NCI-H1930 (cell line): ENCODE results near the gene CHCHD6.

Experiments used
- DNase-seq, 2 experiments: peaks; one replicate each; lab custom pipeline; 2025; lab: John Stamatoyannopoulos, UW

CHCHD6 gene

DNA sequence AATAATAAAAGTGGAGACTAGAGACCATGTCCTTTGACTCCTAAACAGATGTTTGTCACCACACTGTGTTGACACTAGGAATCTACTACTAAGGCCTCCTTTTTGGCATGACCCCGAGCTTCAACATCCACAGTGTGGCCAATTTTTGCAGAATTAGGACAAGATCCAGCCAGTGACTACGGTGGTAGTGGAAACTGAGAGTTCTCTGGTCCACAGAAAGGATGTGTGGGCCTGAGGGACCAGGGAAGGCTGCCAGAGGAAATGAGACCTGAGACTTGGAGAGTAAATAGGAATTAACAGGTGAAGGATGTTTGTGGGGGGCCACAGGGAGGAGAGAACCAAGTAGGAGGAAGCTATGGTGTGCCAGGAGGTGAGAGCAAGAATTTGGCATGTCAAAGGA lies 122.7 kb downstream of the CHCHD6 start:
- DNase-seq = no peak

DNA sequence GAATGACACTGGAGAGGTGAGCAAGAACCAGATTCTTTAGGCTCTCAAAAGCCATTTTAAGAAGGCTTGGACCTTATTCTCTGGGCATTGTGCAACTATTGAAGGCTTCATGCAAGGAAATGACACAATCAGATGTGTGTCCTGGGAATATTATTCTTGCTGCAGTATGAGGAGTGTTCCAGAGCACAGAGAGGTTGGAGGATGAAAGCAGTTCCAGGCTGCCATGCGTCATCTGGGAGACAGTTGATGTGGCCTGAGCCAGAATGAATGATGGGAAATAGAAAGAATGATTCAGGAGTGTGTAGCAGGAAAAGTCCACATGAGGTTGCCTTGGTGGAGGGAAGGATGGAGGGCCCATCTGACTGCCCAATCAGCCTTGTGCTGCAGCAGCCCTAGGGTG lies 123.1 kb downstream of the CHCHD6 start:
- DNase-seq = no peak

DNA sequence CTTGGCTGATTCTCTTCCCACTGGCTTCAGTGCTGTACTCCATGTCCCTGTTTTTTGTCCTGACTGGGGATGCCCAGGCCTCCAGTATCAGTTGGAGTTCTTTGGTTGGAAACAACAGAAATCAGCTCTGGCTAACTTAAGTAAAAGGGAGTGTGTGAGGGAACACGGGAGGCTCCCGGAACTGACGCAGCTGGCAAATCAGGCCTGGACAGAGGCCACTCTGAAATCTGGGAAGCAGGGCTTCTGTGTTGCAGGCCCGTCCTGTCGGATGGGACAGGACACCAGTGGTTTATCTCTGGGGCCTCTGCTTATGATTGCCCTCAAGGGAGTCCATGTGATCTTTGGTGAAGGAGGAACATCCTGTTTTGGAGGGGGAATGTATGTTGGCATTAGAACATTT lies 124.3 kb downstream of the CHCHD6 start:
- DNase-seq = no peak

DNA sequence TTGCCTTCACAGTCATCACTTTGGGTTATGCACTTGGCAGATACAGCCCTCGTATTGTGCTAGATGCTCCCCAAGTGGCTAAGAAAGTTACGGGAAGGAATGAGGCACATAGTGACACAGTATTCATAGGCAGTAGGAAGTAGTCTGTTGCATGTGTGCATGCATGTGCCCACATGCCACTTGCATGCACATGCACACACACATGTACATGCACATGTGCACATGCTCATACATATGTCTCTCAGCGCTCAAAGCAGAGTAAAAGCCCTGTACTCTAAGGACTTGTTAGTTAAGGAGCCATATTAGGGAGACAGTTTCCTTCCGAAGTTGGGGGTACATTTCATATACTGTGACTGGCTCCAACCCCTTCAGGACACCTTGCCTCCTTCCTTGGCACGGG lies 128.9 kb downstream of the CHCHD6 start:
- no peak for DNase-seq

DNA sequence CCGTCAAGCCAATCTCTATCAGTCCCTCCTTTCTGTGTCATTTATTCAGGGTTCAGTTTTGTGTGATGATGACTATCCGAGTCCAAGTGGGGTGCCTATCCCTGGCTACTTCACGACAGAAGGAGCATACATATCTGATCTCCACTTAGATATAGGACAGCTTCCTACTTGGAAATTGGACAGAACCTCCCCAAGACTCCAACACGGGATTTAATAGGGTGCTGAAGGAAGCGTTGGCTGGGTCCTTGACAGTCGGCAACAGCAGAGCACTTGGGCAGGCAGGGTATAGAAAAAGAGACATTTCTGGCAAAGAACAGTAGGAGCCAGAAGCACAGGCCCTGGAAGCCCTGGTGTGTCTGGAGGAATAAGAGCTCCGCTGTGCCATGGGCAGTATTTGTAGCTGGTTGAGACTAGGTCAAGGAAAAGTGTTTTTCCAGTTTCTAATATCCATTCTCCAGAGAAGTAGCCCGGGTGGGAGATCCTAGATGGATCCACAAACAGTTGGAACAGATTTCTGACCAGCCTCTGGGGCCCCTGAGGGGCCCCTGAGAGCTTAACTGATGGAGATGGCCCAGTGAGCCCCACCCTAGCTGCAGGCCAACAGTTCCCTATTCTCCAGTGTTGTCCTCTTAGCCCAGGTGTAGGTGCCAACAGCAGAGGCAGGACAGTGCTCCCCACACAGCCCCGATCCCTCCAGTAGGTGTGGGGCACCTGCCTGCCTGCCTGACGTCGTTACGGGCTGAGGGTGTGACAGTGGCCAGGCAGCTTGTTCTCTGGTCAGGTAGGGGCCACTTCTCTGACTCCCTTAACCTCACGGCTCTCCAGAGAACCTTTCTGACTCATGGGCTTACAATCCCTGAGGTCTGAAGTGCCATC lies 130.8 kb downstream of the CHCHD6 start:
- no peak for DNase-seq

DNA sequence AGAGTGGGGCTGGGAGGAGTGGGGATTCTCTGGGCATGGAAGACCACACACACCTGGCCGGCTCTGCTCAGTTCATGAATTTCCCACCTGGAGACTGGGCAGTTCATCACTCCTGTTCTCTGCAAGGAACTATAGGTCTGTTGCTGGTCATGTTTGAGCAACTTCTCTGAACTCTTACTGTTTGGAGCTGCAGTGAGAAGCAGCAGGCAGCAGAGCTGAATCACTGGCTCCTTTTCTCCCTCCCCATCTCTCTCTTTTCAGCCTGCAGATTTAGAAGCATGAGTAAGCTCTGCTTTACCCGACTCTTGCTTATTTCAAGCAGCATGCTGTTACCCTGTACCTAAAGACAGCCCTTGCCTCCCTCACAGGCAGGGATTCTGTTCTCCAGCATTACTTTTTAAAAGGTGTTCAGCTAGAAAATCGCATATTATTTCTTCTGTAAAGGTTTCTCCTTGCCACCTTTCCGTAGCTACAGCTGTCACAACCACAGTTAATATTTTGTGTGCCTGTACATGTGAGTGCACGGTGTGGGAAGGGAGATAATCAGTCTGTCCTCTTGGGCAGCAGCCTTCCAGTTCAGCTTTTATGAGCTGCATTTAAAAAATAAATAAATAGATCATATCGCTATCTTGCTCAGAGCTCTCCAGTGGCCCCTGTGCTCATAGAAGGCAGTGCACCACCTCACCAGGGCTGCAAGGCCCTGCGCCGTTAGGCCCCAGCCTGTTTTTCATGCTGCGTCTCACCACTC lies 131.6 kb downstream of the CHCHD6 start:
- DNase-seq = no peak

DNA sequence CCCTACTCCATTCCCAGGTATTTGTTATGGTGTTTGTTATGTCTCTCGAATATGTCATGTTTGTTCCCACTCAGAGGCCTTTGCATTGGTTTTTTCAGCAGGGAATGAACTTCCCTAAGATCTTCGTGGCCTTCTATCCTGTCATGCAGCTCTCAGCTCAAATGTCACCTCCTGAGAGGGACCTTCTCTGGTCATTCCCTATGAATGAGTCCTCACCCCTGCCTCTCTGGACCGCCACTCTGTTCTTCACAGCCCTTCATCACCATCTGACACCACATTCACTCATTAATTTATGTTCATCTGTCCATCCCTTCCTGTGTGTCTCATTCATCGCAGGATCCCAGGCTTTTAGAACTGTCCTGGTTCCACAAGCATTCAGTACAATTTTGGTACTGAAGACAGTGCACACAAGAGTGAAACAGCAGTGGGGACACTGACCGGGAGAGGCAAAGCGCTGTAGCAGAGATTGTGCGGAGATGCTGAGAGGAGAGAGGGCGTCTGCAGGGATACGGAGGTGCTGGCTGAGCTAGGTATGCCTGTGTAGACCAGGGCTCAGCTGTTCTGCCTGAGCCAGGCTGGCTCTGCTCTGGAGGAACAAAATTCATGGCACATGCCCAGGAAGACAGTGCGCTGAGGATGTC lies 132.3 kb downstream of the CHCHD6 start:
- no peak for DNase-seq

DNA sequence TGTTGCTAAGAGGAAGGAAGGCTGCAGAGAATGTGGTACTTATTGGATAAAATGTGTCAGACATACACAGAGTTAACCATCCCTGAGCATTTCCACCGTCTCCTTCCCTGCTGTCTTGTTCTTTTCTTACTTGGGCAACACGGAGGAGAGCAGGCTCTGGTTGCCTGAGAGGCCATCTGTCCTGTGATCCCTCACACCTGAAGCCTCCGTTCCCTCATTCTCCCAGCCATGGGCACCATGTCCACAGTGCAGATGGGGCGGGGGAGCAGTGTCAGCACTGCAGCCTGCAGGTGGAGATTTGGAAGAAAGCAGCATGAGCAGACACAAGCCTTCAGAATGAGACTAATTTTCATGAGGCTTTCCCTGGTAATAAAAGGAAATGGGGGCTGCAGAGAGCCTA lies 133.7 kb downstream of the CHCHD6 start:
- no peak for DNase-seq

DNA sequence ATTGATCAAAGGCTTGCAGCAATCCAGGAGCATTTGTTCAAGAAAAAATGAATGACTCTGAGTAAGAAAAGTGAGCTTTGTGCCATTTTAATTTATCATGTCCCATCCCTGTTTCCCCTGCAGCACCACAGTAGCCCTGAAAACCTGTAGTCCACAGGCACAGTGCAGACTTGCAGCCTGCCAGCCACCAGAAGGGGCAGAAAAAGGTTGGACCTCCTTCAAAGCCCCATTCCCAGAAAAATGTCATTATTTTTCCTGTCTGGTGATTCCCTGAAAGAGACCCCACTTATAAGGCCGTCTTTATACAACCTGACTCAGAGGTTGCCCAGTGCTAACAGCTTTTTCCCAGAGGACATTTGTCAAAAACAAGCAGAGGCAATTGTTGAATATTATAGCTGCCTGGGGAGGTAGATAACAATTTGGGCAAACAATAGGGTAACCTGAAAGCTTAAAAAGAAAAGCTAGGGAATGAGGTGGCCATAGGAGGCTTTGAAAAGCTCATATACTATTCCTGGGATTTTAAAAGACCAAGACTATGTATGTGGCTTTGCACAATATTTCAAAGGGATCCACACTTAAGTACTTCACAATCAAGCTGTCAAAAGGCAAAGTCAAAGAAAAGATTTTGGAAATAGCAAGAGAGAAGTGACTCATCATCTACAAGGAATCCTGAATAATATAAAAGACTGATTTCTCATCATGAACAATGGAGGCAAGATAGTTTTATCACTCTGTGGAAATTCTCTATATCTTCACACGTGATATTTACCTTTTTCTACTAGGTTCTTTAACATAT lies 142.1 kb downstream of the CHCHD6 start:
- peak; percentile 14 to 23 for DNase-seq

DNA sequence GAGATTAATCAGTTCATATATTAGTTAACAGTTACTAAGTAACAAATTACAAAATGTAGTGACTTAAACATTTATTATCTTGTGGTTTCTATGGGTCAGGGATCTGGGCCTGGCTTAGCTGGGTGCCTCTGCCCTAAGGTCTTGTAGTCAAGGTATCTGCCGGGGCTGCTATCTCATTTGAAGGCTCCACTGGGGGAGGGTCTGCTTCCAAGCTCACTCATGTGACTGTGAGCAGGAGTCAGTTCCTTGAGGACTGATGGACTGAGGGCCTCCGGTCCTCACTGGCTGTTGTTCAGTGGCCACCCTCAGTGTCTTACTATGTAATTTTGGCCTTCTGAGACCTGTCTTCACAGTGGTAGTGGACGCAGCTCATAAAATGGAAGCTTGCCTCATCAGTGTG lies 143.0 kb downstream of the CHCHD6 start:
- no peak for DNase-seq

DNA sequence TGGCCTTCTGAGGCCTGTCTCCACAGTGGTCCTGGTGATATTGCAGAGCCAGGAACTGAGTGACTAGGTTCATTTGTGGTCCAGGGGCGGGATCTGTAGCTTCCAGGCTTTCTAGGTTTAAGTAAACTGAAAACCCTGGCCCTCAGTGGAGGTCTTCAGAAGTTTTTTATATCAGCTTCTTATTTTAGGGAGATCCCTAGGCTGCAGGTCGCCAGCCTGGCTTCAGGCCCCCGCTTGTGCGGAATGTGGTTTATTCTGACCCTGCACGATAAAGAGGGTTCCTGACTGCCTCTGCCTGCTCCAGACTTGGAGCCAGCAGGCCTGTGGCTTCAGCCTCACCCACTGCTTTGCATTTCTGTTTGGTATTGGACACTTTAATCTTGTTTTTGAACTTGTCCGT lies 145.0 kb downstream of the CHCHD6 start:
- no peak for DNase-seq

DNA sequence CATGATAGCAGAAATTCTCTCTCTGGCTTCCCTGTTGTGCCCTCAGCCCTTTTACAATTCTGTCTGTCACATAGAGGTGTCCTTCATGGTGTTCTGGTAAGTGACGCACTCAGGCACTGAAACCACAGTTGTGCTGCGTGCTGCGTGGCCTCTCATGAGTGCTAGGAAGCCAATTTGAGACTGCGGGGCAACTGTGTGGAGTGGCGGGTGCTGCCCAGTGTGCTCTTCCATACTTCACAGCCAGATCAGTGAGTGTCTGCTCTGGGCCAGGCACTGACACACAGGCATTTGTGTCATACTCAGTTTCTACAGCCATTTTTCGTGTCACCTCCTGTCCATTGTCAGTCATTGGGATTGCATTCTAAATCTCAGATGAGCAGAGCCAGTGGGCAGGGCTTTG lies 145.7 kb downstream of the CHCHD6 start:
- DNase-seq = no peak

DNA sequence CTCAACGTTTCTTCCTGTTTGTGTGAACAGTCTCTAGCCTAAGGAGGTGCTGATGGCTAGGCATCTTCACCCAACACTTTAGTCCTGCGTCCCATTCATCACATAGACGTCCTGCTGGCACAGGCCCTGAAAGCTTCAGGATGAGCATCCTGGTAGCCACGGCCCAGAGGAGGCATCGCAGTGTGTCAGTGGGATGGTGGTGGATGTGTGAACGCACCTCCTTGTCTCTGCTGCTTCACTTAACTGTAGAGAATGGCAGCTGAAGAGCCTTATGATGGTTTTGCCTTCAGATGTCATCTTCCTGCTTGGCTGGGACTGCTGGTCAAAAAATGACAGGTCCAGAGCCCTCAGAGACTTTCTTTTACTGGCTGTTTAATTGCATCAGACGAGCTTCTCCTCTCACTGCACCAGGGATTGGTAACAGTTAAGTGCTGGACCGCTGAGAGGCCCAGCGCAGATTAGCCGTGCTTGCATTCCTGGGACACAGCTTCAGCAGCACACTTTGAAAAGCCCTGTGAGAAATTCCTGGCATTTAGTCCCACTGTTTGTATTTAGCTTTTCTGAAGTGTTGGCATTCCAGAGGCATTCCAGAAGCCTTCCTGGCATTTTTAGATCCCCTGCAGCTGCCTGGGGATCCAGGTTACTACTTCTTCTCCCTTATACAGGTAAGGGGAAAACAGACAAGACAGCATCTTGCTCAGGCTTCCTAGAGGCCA lies 146.5 kb downstream of the CHCHD6 start:
- no peak for DNase-seq

DNA sequence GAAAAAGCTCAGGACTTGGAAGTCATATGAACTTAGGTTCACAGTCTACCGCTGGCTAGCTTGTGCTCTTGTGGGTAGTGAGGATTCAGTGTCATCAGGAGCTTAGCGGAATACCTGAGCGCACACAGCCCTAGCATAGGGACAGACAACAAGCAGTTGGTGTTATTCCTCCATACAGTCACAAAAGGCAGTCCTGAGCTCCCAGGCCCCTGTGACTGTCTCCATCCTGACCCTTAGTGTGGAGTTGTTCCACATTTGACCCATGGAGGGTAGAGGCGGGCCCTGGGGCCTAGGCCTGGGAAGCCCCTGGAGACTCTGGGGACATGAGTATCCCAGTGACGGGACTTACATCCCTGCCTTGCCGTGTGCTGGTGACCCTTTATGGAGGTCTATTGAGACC lies 147.3 kb downstream of the CHCHD6 start:
- no peak for DNase-seq

DNA sequence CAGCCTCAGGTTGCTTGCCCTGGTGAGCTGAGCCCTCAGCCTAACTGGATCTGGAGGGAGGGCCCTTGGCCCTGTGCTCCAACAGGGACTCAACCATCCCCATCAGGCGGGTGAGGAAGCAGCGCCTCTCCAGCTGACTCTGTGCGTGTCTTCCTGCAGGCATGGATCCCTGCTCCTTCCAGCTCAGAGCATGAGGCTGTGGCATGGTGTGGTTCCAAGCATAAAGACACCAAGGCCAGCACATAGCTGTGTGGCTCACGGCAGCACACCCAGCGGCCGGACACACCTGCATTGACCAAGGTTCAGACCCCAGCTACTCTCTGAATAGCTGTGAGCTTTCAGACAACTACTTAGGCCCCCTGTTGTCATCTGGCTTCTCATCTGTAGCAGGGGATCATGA lies 147.9 kb downstream of the CHCHD6 start:
- no peak for DNase-seq

DNA sequence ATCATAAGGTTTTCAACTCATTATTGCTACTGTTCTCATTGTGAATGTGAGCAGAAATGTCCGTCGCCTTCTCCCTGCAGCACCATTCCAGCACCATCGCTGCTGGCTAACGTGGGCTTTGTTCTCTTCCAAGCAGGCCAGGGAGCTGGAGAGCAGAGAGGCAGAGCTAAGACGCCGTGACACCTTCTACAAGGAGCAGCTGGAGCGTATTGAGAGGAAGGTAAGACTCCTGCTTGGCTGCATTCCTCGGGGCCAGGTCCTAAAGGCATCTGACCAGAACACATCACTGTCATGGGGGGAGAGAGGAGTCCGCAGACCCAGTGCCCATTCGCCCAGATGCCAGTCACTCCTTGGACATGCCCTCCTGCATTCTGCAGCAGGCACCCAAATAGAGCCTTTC lies 148.5 kb downstream of the CHCHD6 start:
- DNase-seq = no peak

DNA sequence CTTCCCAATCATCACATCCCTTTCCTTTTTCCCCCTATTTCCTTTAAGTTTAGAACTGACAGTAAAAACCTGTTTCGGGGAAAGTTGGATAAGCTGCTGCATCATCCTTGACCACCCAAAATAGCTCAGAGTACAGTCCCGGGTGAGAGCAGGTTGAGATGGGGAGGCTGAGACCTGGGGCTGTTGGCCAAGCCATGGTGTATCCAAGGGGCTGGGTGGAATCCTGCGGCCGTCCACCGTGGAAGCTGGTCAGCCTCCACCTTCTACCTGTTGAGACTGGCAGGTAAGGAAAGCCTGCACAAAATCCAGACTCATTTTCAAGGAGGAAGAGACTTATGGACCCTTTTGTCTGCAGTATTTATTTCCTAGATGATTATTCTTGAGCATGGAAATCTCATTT lies 150.6 kb downstream of the CHCHD6 start:
- DNase-seq = no peak

DNA sequence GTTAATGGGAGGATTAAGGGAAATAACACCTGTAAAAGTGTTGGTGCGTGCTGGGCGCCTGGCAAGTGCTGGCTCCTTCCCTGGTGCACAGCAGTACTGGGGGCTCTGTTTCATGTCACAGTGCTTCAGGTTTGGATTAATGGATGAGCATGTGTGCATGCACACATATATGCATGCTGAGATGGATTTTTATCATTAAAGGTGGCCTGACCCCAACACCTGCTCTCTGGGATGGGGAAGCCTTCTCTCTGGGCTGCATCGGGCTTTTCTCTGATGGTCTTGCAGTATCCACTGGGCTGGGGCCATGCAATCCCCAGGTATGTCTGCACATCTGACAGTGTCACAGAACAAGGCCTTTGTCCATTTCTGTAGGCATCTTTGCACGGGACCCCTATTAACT lies 151.3 kb downstream of the CHCHD6 start:
- no peak for DNase-seq

DNA sequence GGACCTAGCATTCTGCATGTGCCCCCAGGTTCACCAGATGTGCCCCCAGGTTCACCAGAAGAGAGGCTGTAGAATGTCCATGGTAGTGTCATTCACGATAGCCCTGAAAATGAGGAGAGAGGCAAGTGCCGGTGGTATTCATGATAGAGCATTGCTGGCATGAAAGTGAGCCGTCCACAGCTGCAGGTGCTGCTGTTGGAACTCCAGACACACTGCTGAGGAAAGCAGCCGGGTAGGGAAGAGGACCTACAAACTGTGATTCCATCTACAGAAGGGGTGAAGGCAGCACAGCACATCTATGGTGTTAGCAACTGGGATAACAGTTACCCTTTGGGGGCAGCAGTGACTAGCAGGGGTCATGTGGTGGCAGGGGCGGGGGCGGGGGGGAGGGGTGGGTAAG lies 153.9 kb downstream of the CHCHD6 start:
- no peak for DNase-seq

DNA sequence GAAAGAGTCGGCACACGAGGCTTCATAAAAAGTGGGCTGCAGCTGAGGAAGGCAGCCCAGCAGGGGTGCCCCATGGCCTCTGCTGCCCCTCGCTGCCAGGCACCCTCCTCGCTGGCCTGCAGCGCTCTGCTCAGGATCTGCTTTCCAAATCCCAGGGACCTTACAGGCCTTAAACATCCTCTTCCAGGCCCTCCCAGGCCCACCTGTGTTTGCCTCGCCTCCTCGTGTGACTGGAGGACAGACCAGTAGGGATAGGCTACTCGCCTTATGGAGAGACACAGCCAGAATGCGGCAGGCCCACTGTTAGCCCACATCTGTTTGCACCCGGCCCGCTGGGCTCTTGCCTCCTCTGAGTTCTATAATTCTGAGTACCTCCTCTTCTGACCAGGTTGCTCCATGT lies 154.4 kb downstream of the CHCHD6 start:
- no peak for DNase-seq

DNA sequence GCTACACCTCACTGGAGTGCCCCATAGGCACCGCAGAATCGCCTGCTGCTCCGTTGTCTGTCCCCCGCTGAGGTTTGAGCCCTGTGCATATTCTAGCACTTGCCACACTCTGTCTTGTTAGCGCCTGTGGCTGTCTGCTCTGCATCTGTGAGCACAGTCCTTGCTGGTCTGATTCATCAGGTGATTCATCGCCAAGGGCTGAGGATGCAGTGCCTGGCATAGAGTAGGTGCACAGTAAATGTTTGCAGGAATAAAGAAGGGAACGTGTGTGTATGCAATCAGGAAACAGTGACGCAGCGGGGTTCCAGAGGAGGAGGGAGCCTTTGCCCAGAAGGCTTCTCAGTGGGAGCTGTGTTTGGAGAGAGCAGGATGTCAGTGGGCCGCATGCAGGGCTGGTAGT lies 154.8 kb downstream of the CHCHD6 start:
- peak; percentile 45 to 48 for DNase-seq
